Trophoblast cell (in vitro differentiated cells and primary cell): ENCODE data around the gene ANO6.

Experiments
- DNase-seq, 2 donors: peaks; one replicate each; pipeline ENCODE4 v3.0.0-alpha.2; 2016
- H2AFZ ChIP-seq: 2 replicates; pipeline ENCODE4 v1.6.1; 2013; ENCODE audit warnings: low read length, moderate library complexity, mild to moderate bottlenecking; ENCODE audit not compliant: insufficient read depth, poor library complexity
- H2AK5ac ChIP-seq: 2 replicates; pipeline ENCODE4 v1.6.1; 2013; ENCODE audit warnings: mild to moderate bottlenecking, low read length
- H2BK120ac ChIP-seq: 2 replicates; pipeline ENCODE4 v1.6.1; 2013; ENCODE audit warnings: low read length, mild to moderate bottlenecking, moderate library complexity; ENCODE audit not compliant: insufficient read depth, poor library complexity
- H2BK12ac ChIP-seq: 2 replicates; pipeline ENCODE4 v1.6.1; 2013; ENCODE audit warnings: mild to moderate bottlenecking, low read length, moderate library complexity
- H2BK5ac ChIP-seq: 2 replicates; pipeline ENCODE4 v1.6.1; 2013; ENCODE audit warnings: low read length, low read depth, moderate library complexity, mild to moderate bottlenecking; ENCODE audit not compliant: poor library complexity
- H3K14ac ChIP-seq: 2 replicates; pipeline ENCODE4 v1.6.1; 2013; ENCODE audit warnings: mild to moderate bottlenecking, low read length
- H3K18ac ChIP-seq: 2 replicates; pipeline ENCODE4 v1.6.1; 2013; ENCODE audit warnings: mild to moderate bottlenecking, low read length
- H3K23ac ChIP-seq: 2 replicates; pipeline ENCODE4 v1.6.1; 2013; ENCODE audit warnings: low read length
- H3K27ac ChIP-seq: 2 replicates; pipeline ENCODE4 v1.5.1; 2013; ENCODE audit warnings: low read depth, mild to moderate bottlenecking, inconsistent platforms, low read length, moderate library complexity
- H3K27me3 ChIP-seq: 2 replicates; pipeline ENCODE4 v1.6.1; 2013; ENCODE audit warnings: inconsistent platforms, mild to moderate bottlenecking, low read length, moderate library complexity; ENCODE audit not compliant: insufficient read depth
- H3K36me3 ChIP-seq, 2 experiments: 1 replicate in 1 of 2; 2 replicates in 1 of 2; pipeline ENCODE4 v1.6.1; 2013; ENCODE audit warnings: low read length in 2 of 2, mild to moderate bottlenecking in 2 of 2, moderate library complexity in 1 of 2; ENCODE audit not compliant: insufficient read depth in 2 of 2, control insufficient read depth in 1 of 2
- H3K4ac ChIP-seq: 2 replicates; pipeline ENCODE4 v1.6.1; 2013; ENCODE audit warnings: low read depth, mild to moderate bottlenecking, low read length, moderate library complexity
- H3K4me1 ChIP-seq, 2 experiments: 1 replicate in 1 of 2; 2 replicates in 1 of 2; pipeline ENCODE4 v1.6.1; 2013; ENCODE audit warnings: low read length in 2 of 2, mild to moderate bottlenecking in 2 of 2, moderate library complexity in 1 of 2; ENCODE audit not compliant: insufficient read depth in 2 of 2, control insufficient read depth in 1 of 2
- H3K4me2 ChIP-seq: 2 replicates; pipeline ENCODE4 v1.6.1; 2013; ENCODE audit warnings: inconsistent platforms, mild to moderate bottlenecking, low read length, moderate library complexity
- H3K4me3 ChIP-seq: 2 replicates; pipeline ENCODE4 v1.5.1; 2013; ENCODE audit warnings: mild to moderate bottlenecking, low read depth, low read length, inconsistent platforms
- H3K79me1 ChIP-seq: one replicate; pipeline ENCODE4 v1.6.1; 2013; ENCODE audit warnings: low read length
- H3K79me2 ChIP-seq: 2 replicates; pipeline ENCODE4 v1.6.1; 2013; ENCODE audit warnings: low read length, mild to moderate bottlenecking; ENCODE audit not compliant: control insufficient read depth, insufficient read depth, poor library complexity
- H3K9ac ChIP-seq: 2 replicates; pipeline ENCODE4 v1.6.1; 2013; ENCODE audit warnings: mild to moderate bottlenecking, low read length
- H3K9me3 ChIP-seq: 2 replicates; pipeline ENCODE4 v1.6.1; 2013; ENCODE audit warnings: low read depth, mild to moderate bottlenecking, control low read depth, inconsistent platforms, low read length; ENCODE audit not compliant: insufficient read depth
- H4K12ac ChIP-seq: 2 replicates; pipeline ENCODE4 v1.6.1; 2013; ENCODE audit warnings: low read depth, mild to moderate bottlenecking, low read length, moderate library complexity
- H4K8ac ChIP-seq: 2 replicates; pipeline ENCODE4 v1.6.1; 2013; ENCODE audit warnings: low read depth, mild to moderate bottlenecking, low read length, moderate library complexity
- H4K91ac ChIP-seq: one replicate; pipeline ENCODE4 v1.6.1; 2013; ENCODE audit warnings: low read depth, mild to moderate bottlenecking, low read length, moderate library complexity
- WGBS: extraction: QIAGEN DNeasy Blood & Tissue Kit; methylation state at CpG from one replicate; pipeline ENCODE4 v1.1.7; 2013; ENCODE audit warnings: missing lambda C conversion rate; ENCODE audit not compliant: insufficient read length, insufficient coverage; ENCODE audit errors: extremely low coverage; 5-methylcytosine and 5-hydroxymethylcytosine counted together

ANO6 gene

GRCh38 chr12:45227316-45228067 is 11.6 kb downstream of the ANO6 start:
- no peaks in the 10 kb centered on the region for H3K27me3 ChIP-seq
- H3K23ac ChIP-seq: no peak overlapping the region
- no peak overlapping the region for H3K14ac ChIP-seq
- H4K91ac ChIP-seq: no peak overlapping the region
- H3K9ac ChIP-seq: no peak overlapping the region
- H3K9me3 ChIP-seq: no peaks in the 10 kb centered on the region
- no peak overlapping the region for H2BK5ac ChIP-seq
- no peak for DNase-seq
- H3K4ac ChIP-seq: peak overlapping the region; percentile 58
- no peak overlapping the region for H3K27ac ChIP-seq
- H2BK120ac ChIP-seq: no peak overlapping the region
- H3K4me1 ChIP-seq: peaks cover under 1 to 10% of the 10 kb centered on the region in 2 experiments
- no peak overlapping the region for H2AK5ac ChIP-seq
- H2BK12ac ChIP-seq: no peak overlapping the region
- no peak overlapping the region for H3K4me2 ChIP-seq
- H3K4me3 ChIP-seq: no peak overlapping the region
- H3K18ac ChIP-seq: no peak overlapping the region
- no CpG with 5 or more reads among the region's 3 CpGs for WGBS
- peaks cover 12% of the 10 kb centered on the region for H3K79me2 ChIP-seq
- no peak overlapping the region for H2AFZ ChIP-seq
- no peak overlapping the region for H4K8ac ChIP-seq
- H4K12ac ChIP-seq: no peak overlapping the region
- H3K36me3 ChIP-seq: peaks cover 0 to 5% of the 10 kb centered on the region in 2 experiments
- H3K79me1 ChIP-seq: peaks cover 2% of the 10 kb centered on the region

DNA sequence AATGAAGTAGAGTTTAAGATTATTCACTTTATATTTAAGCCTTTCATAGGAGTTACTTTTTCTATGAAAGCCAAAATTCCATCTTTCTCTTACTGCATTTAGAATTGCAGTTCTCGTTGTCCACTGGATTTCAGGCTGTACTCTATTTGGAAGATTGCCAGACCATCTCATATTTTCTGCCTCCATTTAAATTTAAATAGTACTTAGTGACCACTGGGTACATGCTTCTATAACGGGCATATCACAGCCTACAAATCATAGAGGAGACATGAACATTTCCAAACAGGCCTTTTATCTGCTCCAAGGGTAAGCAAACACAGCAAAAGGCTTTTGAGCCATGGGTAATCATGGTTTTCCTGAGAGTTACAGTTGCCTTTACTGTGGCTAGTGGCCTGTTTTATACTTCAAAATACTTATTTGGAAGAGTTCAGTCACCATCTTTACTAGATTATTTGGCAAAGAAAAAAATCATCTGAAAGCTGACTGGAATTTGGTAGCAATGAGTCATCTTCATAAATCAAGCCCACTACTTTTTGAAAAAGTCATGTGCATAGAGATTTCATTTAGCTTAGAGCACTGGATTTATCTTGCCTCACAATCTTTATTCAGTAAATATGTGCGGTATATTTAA is 15.7 kb downstream of the ANO6 start:
- Histone ChIP-seq H3K4me3 (no peak overlapping the region), H2AK5ac (no peak overlapping the region), H3K14ac (no peak overlapping the region), H3K27ac (peak overlapping the region; percentile 77), H3K23ac (no peak overlapping the region), H2BK12ac (peak overlapping the region; percentile 47), H3K4me1 (peaks cover 9 to 23% of the 10 kb centered on the region in 2 experiments), H2BK120ac (no peak overlapping the region), H3K36me3 (peaks cover 0 to 2% of the 10 kb centered on the region in 2 experiments), H4K91ac (no peak overlapping the region), H2BK5ac (no peak overlapping the region), H3K18ac (no peak overlapping the region), H4K12ac (no peak overlapping the region), H3K27me3 (no peaks in the 10 kb centered on the region), H3K79me2 (peaks cover 9% of the 10 kb centered on the region), H3K9me3 (no peaks in the 10 kb centered on the region), H2AFZ (no peak overlapping the region), H3K9ac (no peak overlapping the region), H3K4ac (peak overlapping the region; percentile 37), H3K4me2 (no peak overlapping the region), H3K79me1 (peaks cover 15% of the 10 kb centered on the region), H4K8ac (no peak overlapping the region)
- WGBS: no CpG with 5 or more reads among the region's 3 CpGs
- DNase-seq: no peak

DNA sequence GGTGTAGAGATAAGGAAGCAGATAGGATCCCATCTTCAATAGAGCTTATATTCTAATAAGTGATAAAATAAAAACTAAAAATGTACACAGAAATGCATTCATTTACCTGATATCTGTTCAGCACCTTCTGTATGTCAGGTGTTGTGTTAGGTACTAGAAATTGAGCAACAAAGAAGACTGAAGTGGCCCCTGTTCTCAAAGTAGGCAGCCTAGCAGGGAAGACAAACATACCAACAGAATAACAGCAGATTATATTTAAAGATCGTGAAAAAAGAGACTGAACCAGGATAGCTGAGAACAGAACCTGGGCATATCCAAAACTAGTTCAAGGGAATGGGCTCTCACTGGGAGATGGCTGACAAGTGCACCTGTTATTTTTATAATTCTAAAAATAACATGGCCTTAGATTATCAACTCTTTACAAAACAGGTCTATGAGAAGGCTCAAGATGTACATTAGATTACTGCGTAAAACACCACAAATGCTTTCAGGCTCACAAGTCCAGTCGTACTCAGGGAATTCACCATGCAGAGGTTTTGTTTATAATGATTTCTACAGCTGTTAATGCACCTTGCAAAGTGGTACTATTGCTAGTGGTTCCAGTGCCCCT is 16.4 kb downstream of the ANO6 start:
- H3K4me1 ChIP-seq: peaks cover 9 to 23% of the 10 kb centered on the region in 2 experiments
- H2BK12ac ChIP-seq: peak overlapping the region; percentile 61
- no peaks in the 10 kb centered on the region for H3K9me3 ChIP-seq
- no peak overlapping the region for H4K12ac ChIP-seq
- peak overlapping the region; percentile 15 for H3K4me2 ChIP-seq
- no peak for DNase-seq
- H3K27me3 ChIP-seq: no peaks in the 10 kb centered on the region
- peak overlapping the region; percentile 89 for H3K27ac ChIP-seq
- no peak overlapping the region for H3K4me3 ChIP-seq
- peak overlapping the region; percentile 43 for H4K8ac ChIP-seq
- peak overlapping the region; percentile 63 for H4K91ac ChIP-seq
- H3K36me3 ChIP-seq: peaks cover 0 to 2% of the 10 kb centered on the region in 2 experiments
- peaks cover 9% of the 10 kb centered on the region for H3K79me2 ChIP-seq
- peak overlapping the region; percentile 12 for H3K14ac ChIP-seq
- no CpG with 5 or more reads among the region's 3 CpGs for WGBS
- H3K9ac ChIP-seq: no peak overlapping the region
- no peak overlapping the region for H2AK5ac ChIP-seq
- H2BK120ac ChIP-seq: peak overlapping the region; percentile 68
- H3K79me1 ChIP-seq: peaks cover 15% of the 10 kb centered on the region
- peak overlapping the region; percentile 80 for H2BK5ac ChIP-seq
- peak overlapping the region; percentile 59 for H3K4ac ChIP-seq
- no peak overlapping the region for H2AFZ ChIP-seq
- peak overlapping the region; percentile 33 for H3K18ac ChIP-seq
- H3K23ac ChIP-seq: no peak overlapping the region

DNA sequence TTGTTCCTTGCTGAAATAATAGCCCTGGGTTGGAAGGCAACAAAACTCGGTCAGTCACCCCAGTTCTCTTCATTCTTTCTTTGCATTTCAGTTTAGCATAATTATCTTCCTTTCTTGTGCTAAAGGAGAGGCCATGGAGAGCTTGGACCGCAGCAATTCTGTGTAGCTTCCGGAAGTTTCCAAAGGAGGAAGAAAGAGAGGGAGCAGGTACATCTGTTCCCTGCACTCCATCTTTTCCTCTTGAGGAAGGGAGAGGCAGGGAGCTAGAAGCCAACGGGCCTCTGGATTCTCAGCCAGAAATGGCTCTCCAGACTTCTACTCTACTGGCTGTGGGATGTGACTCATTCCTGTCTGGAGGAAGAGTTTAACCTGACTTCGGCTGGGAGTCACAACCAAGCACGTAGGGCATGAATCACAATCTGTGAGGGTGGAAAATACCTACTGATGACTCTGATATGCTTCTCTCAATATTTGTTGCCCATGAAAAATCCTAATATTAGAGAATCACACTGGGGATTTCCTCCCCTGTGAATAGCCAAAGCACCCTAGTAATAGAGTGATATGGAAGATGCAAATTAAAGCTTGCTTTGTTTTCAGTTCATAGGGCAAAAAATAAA is 17.0 kb downstream of the ANO6 start:
- Histone ChIP-seq H4K91ac (peak overlapping the region; percentile 63), H2BK12ac (peak overlapping the region; percentile 61), H3K4me1 (peaks cover 9 to 23% of the 10 kb centered on the region in 2 experiments), H3K14ac (peak overlapping the region; percentile 12), H4K12ac (no peak overlapping the region), H2BK120ac (peak overlapping the region; percentile 68), H3K9ac (no peak overlapping the region), H3K79me1 (peaks cover 15% of the 10 kb centered on the region), H3K4ac (peak overlapping the region; percentile 59), H3K23ac (no peak overlapping the region), H3K36me3 (peaks cover 0 to 2% of the 10 kb centered on the region in 2 experiments), H3K27me3 (no peaks in the 10 kb centered on the region), H2AFZ (no peak overlapping the region), H3K9me3 (no peaks in the 10 kb centered on the region), H2BK5ac (peak overlapping the region; percentile 80), H3K79me2 (peaks cover 9% of the 10 kb centered on the region), H2AK5ac (no peak overlapping the region), H3K4me2 (peak overlapping the region; percentile 15), H4K8ac (peak overlapping the region; percentile 43), H3K4me3 (no peak overlapping the region), H3K18ac (peak overlapping the region; percentile 33), H3K27ac (peak overlapping the region; percentile 89)
- WGBS: no CpG with 5 or more reads among the region's 6 CpGs
- peak; percentile 85 to 92 for DNase-seq
